GM12801 (cell line): ENCODE measurements around the gene F12.

Source experiments
- TF ChIP-seq, protein P1 (sequence below): IDR thresholded peaks from one replicate; pipeline ENCODE4 v1.5.1; 2011; ENCODE audit warnings: control low read depth; ENCODE audit not compliant: insufficient read length; ENCODE audit errors: extremely low read depth

Gene F12

DNA sequence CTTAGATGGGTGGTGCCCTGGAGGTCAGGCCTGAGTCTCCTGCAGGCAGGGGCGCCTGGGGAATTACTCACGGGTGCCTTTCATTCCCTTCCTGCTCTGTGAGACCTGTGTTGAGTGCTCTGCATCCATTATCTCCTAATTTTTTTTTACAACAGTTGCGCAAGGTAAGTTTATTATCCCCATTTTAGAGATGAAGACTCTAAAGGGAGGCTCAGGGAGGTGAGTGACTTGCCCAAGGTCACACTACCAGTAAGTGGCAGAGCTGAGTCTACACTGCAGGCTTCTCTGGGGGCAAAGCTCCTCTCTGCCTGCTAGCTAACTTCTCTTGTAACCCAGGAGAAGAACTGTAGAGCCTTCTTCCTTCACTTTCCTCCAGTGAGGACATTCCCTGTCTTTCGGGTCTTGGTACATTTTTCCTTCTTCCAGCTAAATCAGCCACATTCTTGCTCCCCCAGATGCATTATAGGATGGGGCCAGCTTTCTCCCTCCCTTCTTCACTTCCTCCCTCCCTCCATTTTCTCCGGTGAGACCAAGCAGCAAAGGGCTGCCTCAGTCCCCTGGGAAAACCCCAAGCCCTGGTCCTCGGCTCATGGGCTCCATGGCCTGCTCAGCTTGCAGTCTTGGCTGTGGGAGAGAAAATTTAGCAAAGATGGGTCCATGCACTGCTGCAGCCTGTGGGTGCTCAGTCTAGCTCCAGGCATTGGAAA lies 39.0 kb upstream of the F12 start:
- TF ChIP-seq, protein P1, sequence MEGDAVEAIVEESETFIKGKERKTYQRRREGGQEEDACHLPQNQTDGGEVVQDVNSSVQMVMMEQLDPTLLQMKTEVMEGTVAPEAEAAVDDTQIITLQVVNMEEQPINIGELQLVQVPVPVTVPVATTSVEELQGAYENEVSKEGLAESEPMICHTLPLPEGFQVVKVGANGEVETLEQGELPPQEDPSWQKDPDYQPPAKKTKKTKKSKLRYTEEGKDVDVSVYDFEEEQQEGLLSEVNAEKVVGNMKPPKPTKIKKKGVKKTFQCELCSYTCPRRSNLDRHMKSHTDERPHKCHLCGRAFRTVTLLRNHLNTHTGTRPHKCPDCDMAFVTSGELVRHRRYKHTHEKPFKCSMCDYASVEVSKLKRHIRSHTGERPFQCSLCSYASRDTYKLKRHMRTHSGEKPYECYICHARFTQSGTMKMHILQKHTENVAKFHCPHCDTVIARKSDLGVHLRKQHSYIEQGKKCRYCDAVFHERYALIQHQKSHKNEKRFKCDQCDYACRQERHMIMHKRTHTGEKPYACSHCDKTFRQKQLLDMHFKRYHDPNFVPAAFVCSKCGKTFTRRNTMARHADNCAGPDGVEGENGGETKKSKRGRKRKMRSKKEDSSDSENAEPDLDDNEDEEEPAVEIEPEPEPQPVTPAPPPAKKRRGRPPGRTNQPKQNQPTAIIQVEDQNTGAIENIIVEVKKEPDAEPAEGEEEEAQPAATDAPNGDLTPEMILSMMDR, result no peak

DNA sequence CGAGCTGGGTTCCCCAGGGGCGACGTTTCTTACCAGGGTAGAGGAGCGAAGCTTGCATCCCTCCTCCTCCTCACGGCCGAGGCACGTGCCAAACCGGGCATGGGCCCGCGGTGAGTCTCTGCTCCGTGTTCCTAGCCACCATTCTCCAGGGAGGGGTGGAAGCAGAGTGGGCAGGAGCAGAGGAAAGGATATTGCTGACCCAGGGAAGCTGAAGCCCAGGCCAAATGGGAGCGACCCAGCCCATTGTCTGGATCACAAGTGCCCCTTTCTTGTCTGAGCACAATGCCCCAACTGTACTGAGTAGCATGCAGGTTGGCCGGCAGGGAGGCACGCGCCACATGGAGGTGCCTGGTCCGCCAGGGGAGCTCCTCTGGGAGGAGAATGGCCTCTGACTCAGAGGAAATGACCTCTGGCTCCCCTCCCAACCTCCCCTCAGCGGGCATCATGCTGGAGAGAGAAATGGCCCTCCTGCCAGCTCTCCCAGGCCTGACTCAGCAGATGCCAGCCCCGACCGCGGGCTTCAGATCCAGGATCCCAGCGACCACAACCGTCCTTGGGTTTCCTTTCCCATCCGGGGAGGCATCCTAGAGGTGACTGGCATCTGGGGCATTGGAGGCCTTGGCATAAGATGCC lies 38.4 kb upstream of the F12 start:
- TF ChIP-seq, protein P1, result no peak

DNA sequence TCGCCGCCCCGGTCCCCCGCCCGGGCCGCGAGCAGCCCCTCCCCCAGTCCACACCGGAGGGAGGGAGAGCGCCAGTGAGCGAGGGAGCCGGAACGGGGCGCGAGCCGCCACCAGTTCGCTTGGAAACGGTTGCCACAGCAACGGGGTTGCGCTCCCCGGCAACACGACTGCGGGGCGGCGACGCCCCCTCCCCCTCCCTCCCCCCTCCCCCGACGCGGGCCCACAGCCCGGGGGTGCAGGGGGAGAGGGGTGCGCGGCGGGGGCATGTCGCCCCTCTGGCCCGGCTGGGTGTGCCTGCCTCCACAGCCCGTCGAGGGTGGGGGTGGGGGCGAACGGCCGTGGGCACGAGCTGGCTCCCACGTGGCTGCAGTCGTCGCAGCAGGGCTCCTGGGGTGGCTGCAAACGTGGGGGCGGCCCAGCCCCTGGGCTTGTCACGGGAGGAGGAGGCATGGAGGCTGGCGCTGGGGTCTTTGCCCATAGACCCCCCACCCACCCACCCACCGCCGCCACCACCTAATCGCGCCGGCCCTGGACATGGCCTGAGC lies 37.8 kb upstream of the F12 start:
- TF ChIP-seq, protein P1, result no peak

DNA sequence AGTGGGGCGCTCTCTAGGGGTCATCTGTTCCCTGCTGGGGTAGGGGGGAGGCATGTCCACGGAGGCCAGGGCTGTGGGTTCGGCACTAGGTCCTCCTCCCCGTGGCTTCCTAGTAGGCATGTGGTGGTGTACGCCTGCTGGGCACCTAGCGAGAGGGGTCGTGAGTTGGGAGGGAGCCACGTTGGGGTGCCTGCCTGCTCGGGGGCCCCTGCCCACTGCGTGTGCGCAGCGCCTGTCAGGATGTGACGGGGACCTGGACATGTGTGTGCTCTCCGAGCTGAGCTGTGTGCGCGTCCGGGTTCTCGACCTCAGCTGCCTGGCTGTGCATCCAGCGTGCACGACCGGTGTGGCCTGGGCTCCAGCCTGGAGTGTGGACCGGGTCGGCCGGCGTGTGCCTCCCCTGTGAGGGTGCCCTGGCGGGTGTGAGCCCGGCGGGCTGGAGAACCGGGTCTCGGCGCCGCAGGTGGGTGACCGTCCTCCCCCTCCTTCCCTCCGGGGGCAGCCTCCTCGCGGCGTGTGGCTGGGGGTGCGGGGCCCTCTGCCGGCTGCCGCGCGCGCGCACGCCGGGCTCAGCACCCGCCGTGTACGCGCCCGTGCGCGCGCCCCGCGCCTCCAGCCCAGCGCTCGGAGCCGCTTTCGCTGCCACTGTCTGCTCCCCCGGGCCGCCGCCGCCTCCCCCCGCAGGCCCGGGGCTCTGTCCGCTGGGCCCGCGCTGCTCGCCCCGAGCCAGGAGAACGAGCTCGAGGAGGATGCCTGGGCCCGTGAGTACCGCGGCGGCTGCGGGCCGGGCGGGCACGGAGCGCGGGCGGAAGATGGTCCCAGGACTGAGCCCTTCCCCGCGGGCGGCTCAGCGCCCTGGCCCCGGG lies 37.1 kb upstream of the F12 start, which contains the start of gene PRR7:
Gene PRR7 (plus strand): TSS at position 615 of the 866 bp plus-strand sequence. CDS start 8,254 bp downstream, outside the sequence.
- TF ChIP-seq, protein P1, result no peak

DNA sequence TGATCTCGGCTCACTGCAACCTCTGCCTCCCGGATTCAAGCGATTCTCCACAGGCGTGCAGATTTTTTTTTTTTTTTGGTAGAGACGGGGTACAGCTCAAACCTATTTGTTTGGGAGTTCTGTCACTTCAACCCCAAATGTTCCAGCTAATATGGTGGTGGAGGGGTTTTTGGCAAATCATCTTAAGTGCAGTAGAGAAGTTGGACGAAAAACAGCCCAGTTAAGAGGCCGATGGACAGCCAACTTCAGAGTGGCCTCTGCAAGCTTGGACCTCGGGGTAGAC lies 36.5 kb upstream of the F12 start:
- TF ChIP-seq, protein P1, result no peak

DNA sequence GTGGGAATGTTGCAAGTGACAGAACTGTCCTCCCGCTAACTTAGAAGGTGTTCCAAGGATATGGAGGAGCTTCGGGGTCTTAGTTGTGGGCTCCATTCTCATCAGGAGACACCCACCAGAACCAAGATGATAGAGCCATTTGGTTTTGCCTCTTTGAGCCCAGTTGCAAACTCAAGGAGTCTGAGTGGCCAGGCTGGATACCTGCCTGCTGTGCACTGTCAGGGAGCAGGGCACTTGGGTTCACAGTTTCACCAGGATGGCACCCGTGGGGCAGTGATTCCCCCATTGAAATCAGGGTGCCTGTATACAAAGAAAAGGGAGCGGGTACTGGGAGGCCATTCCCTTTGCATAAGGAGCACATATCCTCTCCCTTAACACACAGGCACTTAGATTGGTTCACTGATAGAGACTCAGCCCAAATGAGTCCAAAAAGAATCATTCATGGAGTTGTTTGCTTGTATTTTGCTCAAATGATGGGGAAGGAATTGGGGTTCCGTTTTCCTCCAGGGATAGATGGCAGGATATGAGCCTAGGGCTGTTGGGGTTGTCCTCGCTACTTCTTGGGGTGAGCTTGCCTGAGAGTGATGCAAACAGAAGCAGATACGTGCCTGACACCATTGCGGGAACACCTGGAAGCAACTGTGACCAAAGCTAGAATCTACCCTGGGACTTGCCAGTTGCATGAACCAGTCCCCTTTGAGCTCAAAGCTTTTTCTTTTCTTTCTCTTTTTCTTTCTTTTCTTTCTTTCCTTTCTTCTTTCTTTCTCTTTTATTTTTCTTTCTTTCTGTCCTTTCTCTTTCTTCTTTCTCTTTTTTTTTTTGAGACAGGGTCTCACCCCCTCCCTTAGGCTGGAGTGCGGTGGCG lies 35.9 kb upstream of the F12 start:
- TF ChIP-seq, protein P1, result no peak
